Measurements from ENCODE around the gene GRM2. TPM values are rescaled to one million over a fixed set of nuclear protein-coding genes. Genes with fewer than 3 reads are reported as not detected.

Gene GRM2
- total RNA-seq, 2 donors from 2014 or later, result 0.32 to 5.5 TPM

- WGBS, result 96% methylated on average over 35 of the region's 36 CpGs
- intact Hi-C loops (cut with DNase I), result no loop called here
- no peak for DNase-seq (ENCODE audit: low spot score)
- Histone ChIP-seq H3K27ac (no peak overlapping the region), H3K27me3 (replicated peaks; ENCODE audit: insufficient read depth) (no peaks in the 10 kb centered on the region), H3K36me3 (no peaks in the 10 kb centered on the region), H3K4me1 (replicated peaks) (no peaks in the 10 kb centered on the region), H3K9me3 (no peaks in the 10 kb centered on the region), H3K4me3 (no peak overlapping the region)
- TF ChIP-seq POLR2A (IDR thresholded peaks at IDR 0.05), result no peak
- TF ChIP-seq, protein P1, sequence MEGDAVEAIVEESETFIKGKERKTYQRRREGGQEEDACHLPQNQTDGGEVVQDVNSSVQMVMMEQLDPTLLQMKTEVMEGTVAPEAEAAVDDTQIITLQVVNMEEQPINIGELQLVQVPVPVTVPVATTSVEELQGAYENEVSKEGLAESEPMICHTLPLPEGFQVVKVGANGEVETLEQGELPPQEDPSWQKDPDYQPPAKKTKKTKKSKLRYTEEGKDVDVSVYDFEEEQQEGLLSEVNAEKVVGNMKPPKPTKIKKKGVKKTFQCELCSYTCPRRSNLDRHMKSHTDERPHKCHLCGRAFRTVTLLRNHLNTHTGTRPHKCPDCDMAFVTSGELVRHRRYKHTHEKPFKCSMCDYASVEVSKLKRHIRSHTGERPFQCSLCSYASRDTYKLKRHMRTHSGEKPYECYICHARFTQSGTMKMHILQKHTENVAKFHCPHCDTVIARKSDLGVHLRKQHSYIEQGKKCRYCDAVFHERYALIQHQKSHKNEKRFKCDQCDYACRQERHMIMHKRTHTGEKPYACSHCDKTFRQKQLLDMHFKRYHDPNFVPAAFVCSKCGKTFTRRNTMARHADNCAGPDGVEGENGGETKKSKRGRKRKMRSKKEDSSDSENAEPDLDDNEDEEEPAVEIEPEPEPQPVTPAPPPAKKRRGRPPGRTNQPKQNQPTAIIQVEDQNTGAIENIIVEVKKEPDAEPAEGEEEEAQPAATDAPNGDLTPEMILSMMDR (IDR thresholded peaks at IDR 0.05), result no peak
- no peak for TF ChIP-seq POLR2AphosphoS5 (IDR thresholded peaks at IDR 0.05)
Measured at GRCh38 chr3:51715231-51715976, 8.5 kb downstream of the GRM2 start.

DNA sequence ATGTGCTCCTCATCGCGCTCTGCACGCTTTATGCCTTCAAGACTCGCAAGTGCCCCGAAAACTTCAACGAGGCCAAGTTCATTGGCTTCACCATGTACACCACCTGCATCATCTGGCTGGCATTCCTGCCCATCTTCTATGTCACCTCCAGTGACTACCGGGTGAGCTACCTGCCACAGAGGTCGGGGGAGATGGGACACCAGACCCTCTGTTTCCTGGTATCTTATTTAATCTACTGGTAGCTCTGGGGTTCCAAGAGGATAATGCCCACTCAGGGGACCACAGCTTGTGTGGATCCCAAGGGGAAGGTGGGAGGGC lies 9.1 kb downstream of the GRM2 start:
- WGBS, result 95% methylated on average over 8 of the region's 8 CpGs
- H3K27ac ChIP-seq, result no peak overlapping the region
- TF ChIP-seq POLR2A (IDR thresholded peaks at IDR 0.05), result no peak
- TF ChIP-seq, protein P1 (IDR thresholded peaks at IDR 0.05), result no peak
- no peak for TF ChIP-seq POLR2AphosphoS5 (IDR thresholded peaks at IDR 0.05)
- no peaks in the 10 kb centered on the region for H3K4me1 ChIP-seq (replicated peaks)
- no peaks in the 10 kb centered on the region for H3K36me3 ChIP-seq
- no peak for DNase-seq (ENCODE audit: low spot score)
- no peak overlapping the region for H3K4me3 ChIP-seq
- no peaks in the 10 kb centered on the region for H3K27me3 ChIP-seq (replicated peaks; ENCODE audit: insufficient read depth)
- no peaks in the 10 kb centered on the region for H3K9me3 ChIP-seq
- intact Hi-C loops (cut with DNase I), result no loop called here

GRCh38 chr3:51716805-51717204 lies 9.9 kb downstream of the GRM2 start:
- no peak overlapping the region for H3K4me3 ChIP-seq
- H3K27ac ChIP-seq, result no peak overlapping the region
- H3K4me1 ChIP-seq (replicated peaks), result no peaks in the 10 kb centered on the region
- H3K27me3 ChIP-seq (replicated peaks; ENCODE audit: insufficient read depth), result no peaks in the 10 kb centered on the region
- H3K36me3 ChIP-seq, result no peaks in the 10 kb centered on the region
- no peaks in the 10 kb centered on the region for H3K9me3 ChIP-seq
- 77% methylated on average over 5 of the region's 5 CpGs for WGBS
- intact Hi-C loops (cut with DNase I), result no loop called here
- no peak for DNase-seq (ENCODE audit: low spot score)
- TF ChIP-seq, protein P1 (IDR thresholded peaks at IDR 0.05), result no peak
- no peak for TF ChIP-seq POLR2AphosphoS5 (IDR thresholded peaks at IDR 0.05)
- TF ChIP-seq POLR2A (IDR thresholded peaks at IDR 0.05), result no peak

GRCh38 chr3:51717446-51717845 lies 10.6 kb downstream of the GRM2 start:
- TF ChIP-seq, protein P1 (IDR thresholded peaks at IDR 0.05), result no peak
- TF ChIP-seq POLR2A (IDR thresholded peaks at IDR 0.05) (no peak), POLR2AphosphoS5 (IDR thresholded peaks at IDR 0.05) (no peak)
- Histone ChIP-seq H3K27ac (no peak overlapping the region), H3K9me3 (no peaks in the 10 kb centered on the region), H3K4me3 (no peak overlapping the region), H3K36me3 (no peaks in the 10 kb centered on the region), H3K27me3 (replicated peaks; ENCODE audit: insufficient read depth) (no peaks in the 10 kb centered on the region), H3K4me1 (replicated peaks) (no peaks in the 10 kb centered on the region)
- intact Hi-C loops (cut with DNase I), result no loop called here
- WGBS, result 92% methylated on average over 10 of the region's 10 CpGs
- DNase-seq (ENCODE audit: low spot score), result no peak

DNA sequence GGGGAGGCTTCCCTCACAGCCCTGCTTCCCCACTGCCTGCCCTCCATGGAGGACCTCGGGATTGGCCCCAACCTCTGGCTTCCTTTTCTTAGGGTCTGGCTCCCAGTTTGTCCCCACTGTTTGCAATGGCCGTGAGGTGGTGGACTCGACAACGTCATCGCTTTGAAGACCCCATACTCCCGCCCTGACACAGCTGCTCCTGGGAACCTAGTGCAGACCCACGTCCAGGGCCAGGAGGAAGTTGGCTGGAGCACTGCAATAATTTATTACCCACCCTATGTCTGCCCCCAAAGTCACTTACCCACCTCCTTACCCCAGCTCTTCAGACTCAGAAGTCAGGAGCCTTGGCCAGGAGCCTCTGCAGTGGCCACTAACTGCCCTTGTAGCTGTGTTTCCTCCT lies 11.1 kb downstream of the GRM2 start:
- intact Hi-C loops (cut with DNase I), result no loop called here
- DNase-seq (ENCODE audit: low spot score), result no peak
- Histone ChIP-seq H3K9me3 (no peaks in the 10 kb centered on the region), H3K27ac (no peak overlapping the region), H3K36me3 (no peaks in the 10 kb centered on the region), H3K4me1 (replicated peaks) (no peaks in the 10 kb centered on the region), H3K4me3 (no peak overlapping the region), H3K27me3 (replicated peaks; ENCODE audit: insufficient read depth) (no peaks in the 10 kb centered on the region)
- WGBS, result 90% methylated on average over 7 of the region's 7 CpGs
- TF ChIP-seq POLR2A (IDR thresholded peaks at IDR 0.05) (no peak), POLR2AphosphoS5 (IDR thresholded peaks at IDR 0.05) (no peak)
- TF ChIP-seq, protein P1 (IDR thresholded peaks at IDR 0.05), result no peak

All from prostate gland (tissue), 2 donors.